ENCODE data around the gene VPS26A. TPM values are rescaled to one million over a fixed set of nuclear protein-coding genes. Genes with fewer than 3 reads are reported as not detected.
A peak's percentile ranks its signal among the peaks of the same experiment; 100 is the strongest.

VPS26A gene
- total RNA-seq, 4 donors from 2014 or later, result 31.8 to 47.3 (median 38.4) TPM

GRCh38 chr10:69100136-69100872 is 23.7 kb upstream of the VPS26A start:
- Histone ChIP-seq H3K4me1 (no peaks in the 10 kb centered on the region), H3K27ac (replicated peaks in 1 of 4) (no peak overlapping the region), H3K27me3 (peaks cover 0 to 5% (median 0%) of the 10 kb centered on the region in 4 donors), H3K9me3 (no peaks in the 10 kb centered on the region), H3K36me3 (peaks cover 0 to 31% (median 14%) of the 10 kb centered on the region in 4 donors), H3K4me3 (no peak overlapping the region)
- intact Hi-C loops (cut with DNase I), result no loop called here
- no peak for DNase-seq (ENCODE audit: extremely low spot score)
- WGBS, result 39% methylated on average over 7 of the region's 7 CpGs
- no peak for TF ChIP-seq POLR2AphosphoS5 (IDR thresholded peaks at IDR 0.05)
- no peak for TF ChIP-seq EP300 (IDR thresholded peaks at IDR 0.05)
- TF ChIP-seq POLR2A (IDR thresholded peaks at IDR 0.05; ENCODE audit: low read depth), result no peak
- no peak for TF ChIP-seq CTCF (IDR thresholded peaks at IDR 0.05)

- TF ChIP-seq POLR2AphosphoS5 (IDR thresholded peaks at IDR 0.05), result no peak
- no peak for TF ChIP-seq POLR2A (IDR thresholded peaks at IDR 0.05; ENCODE audit: low read depth)
- peaks cover 0 to 35% (median 15%) of the 10 kb centered on the region in 4 donors for H3K36me3 ChIP-seq
- H3K4me1 ChIP-seq, result no peaks in the 10 kb centered on the region
- 78% methylated on average over 6 of the region's 6 CpGs for WGBS
- intact Hi-C loops (cut with DNase I), result no loop called here
- no peak overlapping the region for H3K4me3 ChIP-seq
- DNase-seq (ENCODE audit: extremely low spot score), result no peak
- no peaks in the 10 kb centered on the region for H3K9me3 ChIP-seq
- no peak overlapping the region for H3K27ac ChIP-seq (replicated peaks in 1 of 4)
- H3K27me3 ChIP-seq, result peaks cover 0 to 5% (median 0%) of the 10 kb centered on the region in 4 donors
Observed at GRCh38 chr10:69101451-69102095, 22.4 kb upstream of the VPS26A start.

- no peak for DNase-seq (ENCODE audit: extremely low spot score)
- H3K27me3 ChIP-seq, result peaks cover 0 to 5% (median 0%) of the 10 kb centered on the region in 4 donors
- intact Hi-C loops (cut with DNase I), result no loop called here
- WGBS, result 85% methylated on average over 3 of the region's 3 CpGs
- TF ChIP-seq EP300 (IDR thresholded peaks at IDR 0.05) (no peak), POLR2A (IDR thresholded peaks at IDR 0.05; ENCODE audit: low read depth) (no peak), POLR2AphosphoS5 (IDR thresholded peaks at IDR 0.05) (no peak), CTCF (IDR thresholded peaks at IDR 0.05) (no peak)
- H3K4me3 ChIP-seq, result no peak overlapping the region
- no peaks in the 10 kb centered on the region for H3K9me3 ChIP-seq
- H3K36me3 ChIP-seq, result peaks cover 0 to 35% (median 15%) of the 10 kb centered on the region in 4 donors
- no peaks in the 10 kb centered on the region for H3K4me1 ChIP-seq
- H3K27ac ChIP-seq (replicated peaks in 1 of 4), result no peak overlapping the region
Observed at GRCh38 chr10:69102440-69102839, 21.5 kb upstream of the VPS26A start.

- 74% methylated on average over 7 of the region's 7 CpGs for WGBS
- DNase-seq (ENCODE audit: extremely low spot score), result no peak
- Histone ChIP-seq H3K9me3 (no peaks in the 10 kb centered on the region), H3K27me3 (peaks cover 0 to 5% (median 0%) of the 10 kb centered on the region in 4 donors), H3K4me3 (no peak overlapping the region), H3K4me1 (no peaks in the 10 kb centered on the region), H3K27ac (replicated peaks in 1 of 4) (no peak overlapping the region), H3K36me3 (peaks cover 0 to 22% (median 11%) of the 10 kb centered on the region in 4 donors)
- no peak for TF ChIP-seq CTCF (IDR thresholded peaks at IDR 0.05)
- TF ChIP-seq POLR2AphosphoS5 (IDR thresholded peaks at IDR 0.05), result peak in 1 of 2 donors; percentile 11
- intact Hi-C loops (cut with DNase I), result no loop called here
Observed at GRCh38 chr10:69103784-69104183, 20.2 kb upstream of the VPS26A start.

GRCh38 chr10:69104994-69105790 is 18.8 kb upstream of the VPS26A start:
- TF ChIP-seq EP300 (IDR thresholded peaks at IDR 0.05), result no peak
- no peak for TF ChIP-seq POLR2A (IDR thresholded peaks at IDR 0.05; ENCODE audit: low read depth)
- TF ChIP-seq CTCF (IDR thresholded peaks at IDR 0.05), result no peak
- no peak for TF ChIP-seq POLR2AphosphoS5 (IDR thresholded peaks at IDR 0.05)
- H3K36me3 ChIP-seq, result peaks cover 0 to 15% (median 7%) of the 10 kb centered on the region in 4 donors
- H3K27ac ChIP-seq (replicated peaks in 1 of 4), result no peak overlapping the region
- WGBS, result 91% methylated on average over 1 of the region's 1 CpG
- no peak for DNase-seq (ENCODE audit: extremely low spot score)
- H3K27me3 ChIP-seq, result peaks cover 0 to 5% (median 0%) of the 10 kb centered on the region in 4 donors
- no peaks in the 10 kb centered on the region for H3K4me1 ChIP-seq
- H3K9me3 ChIP-seq, result no peaks in the 10 kb centered on the region
- intact Hi-C loops (cut with DNase I), result no loop called here
- H3K4me3 ChIP-seq, result no peak overlapping the region

Data from esophagus muscularis mucosa (tissue), 4 donors.